GM12872 (cell line): ENCODE data around the gene TRAPPC8.

Experiments used
- CTCF ChIP-seq: IDR thresholded peaks from 3 replicates; pipeline ENCODE4 v1.5.1; 2011; ENCODE audit warnings: low read depth, mild to moderate bottlenecking, low read length, moderate library complexity; ENCODE audit not compliant: insufficient read depth

TRAPPC8 gene

GRCh38 chr18:31977270-31977872 lies 34.4 kb upstream of the TRAPPC8 start:
- TF ChIP-seq CTCF, result peak; percentile 60

- TF ChIP-seq CTCF, result no peak
These were observed 33.3 kb upstream of the TRAPPC8 start for GRCh38 chr18:31976242-31976641.

- no peak for TF ChIP-seq CTCF
These were observed 31.1 kb upstream of the TRAPPC8 start for GRCh38 chr18:31973929-31974546.

GRCh38 chr18:31970617-31971016 lies 27.7 kb upstream of the TRAPPC8 start:
- TF ChIP-seq CTCF, result no peak

- no peak for TF ChIP-seq CTCF
These were observed 22.5 kb upstream of the TRAPPC8 start for GRCh38 chr18:31965316-31965970.

GRCh38 chr18:31957728-31958127 lies 14.8 kb upstream of the TRAPPC8 start:
- TF ChIP-seq CTCF, result no peak

GRCh38 chr18:31954349-31954748 lies 11.4 kb upstream of the TRAPPC8 start:
- no peak for TF ChIP-seq CTCF
